ENCODE data around the gene AGR2.

The AGR2 gene

DNA sequence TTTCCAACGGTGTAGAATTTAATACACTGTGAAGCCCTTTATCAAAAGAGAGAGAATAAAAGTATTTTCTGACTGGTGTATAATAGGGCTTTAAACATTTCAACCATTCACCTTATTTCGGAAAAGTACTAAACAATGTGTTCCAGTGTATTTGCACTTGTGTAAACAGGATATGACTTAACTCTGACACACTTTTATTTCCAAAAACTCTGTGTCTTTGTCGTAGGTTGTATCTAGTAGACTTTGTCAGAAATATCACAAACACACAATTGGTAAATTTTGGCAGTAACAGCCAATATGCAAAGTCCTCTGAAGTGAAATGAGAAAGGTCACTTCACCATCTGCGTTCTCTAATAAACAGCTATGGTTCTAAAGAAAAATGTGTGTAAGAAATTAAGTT lies 61.6 kb downstream of the AGR2 start:
- no peak for DNase-seq

DNA sequence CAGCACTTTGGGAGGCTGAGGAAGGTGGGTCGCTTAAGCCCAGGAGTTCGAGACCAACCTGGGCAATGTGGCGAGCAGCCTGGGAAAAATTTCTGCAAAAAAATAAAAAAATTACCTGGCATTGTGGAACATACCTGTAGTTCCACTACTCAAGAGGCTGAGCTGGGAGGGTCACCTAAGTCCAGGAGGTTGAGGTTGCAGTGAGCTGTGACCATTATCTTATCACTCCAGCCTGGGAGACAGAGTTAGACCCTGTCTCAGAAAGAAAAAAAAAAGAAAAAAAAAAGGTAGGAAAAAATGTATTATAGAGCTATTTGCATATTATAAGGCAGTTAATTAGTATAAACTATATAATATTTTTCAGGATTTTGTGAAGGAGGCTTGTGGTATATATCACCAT lies 62.3 kb downstream of the AGR2 start:
- DNase-seq: no peak

Data from nucleus accumbens (tissue), 56 donors.